OCI-LY7 (cell line): ENCODE data around the gene LMNTD2. TPM values are rescaled to one million over a fixed set of nuclear protein-coding genes. Genes with fewer than 3 reads are reported as not detected.

Experiments used
- BruUV-seq: library from RNA; stranded (reverse); fragments of 400-500 nt; replicated peaks from 2 replicates; lab custom pipeline; 2021; lab: Mats Ljungman, UMichigan
- CTCF ChIA-PET: fragments of 300-600 bp; sonication (Branson Sonifier 250); formaldehyde crosslinking; loops from one replicate; lab custom pipeline; 2022; ENCODE audit warnings: antibody characterized with exemption; ENCODE audit not compliant: unreplicated experiment; lab: Charles Lee
- POLR2A ChIA-PET: fragments of 300-600 bp; sonication (Branson Sonifier 250); formaldehyde crosslinking; loops from one replicate; lab custom pipeline; 2022; ENCODE audit warnings: antibody characterized with exemption; lab: Charles Lee
- DNase-seq: peaks from one replicate; pipeline ENCODE4 v3.0.0-alpha.2; 2015; ENCODE audit warnings: low spot score
- H2AFZ ChIP-seq: fragments of 200-600 bp; sonication (generic), shearing (Covaris generic); 2 replicates; pipeline ENCODE4 v1.6.1; 2014; ENCODE audit warnings: mild to moderate bottlenecking, antibody characterized with exemption, low read length, moderate library complexity
- H3K27ac ChIP-seq: fragments of 200-600 bp; sonication (generic); 2 replicates; pipeline ENCODE4 v1.5.1; 2014; ENCODE audit warnings: mixed run types, low read depth, mild to moderate bottlenecking, moderate library complexity, low read length, inconsistent platforms; ENCODE audit not compliant: poor library complexity, severe bottlenecking
- H3K36me3 ChIP-seq: fragments of 200-600 bp; sonication (generic); 2 replicates; pipeline ENCODE4 v1.6.1; 2014; ENCODE audit warnings: mild to moderate bottlenecking, antibody characterized with exemption, low read length, moderate library complexity, mixed read lengths; ENCODE audit not compliant: insufficient read depth
- H3K4me1 ChIP-seq: fragments of 200-600 bp; sonication (generic); 2 replicates; pipeline ENCODE4 v1.5.1; 2014; ENCODE audit warnings: mild to moderate bottlenecking, low read length; ENCODE audit not compliant: insufficient read depth, poor library complexity, severe bottlenecking
- H3K4me2 ChIP-seq: fragments of 200-600 bp; sonication (generic); 2 replicates; pipeline ENCODE4 v1.6.1; 2014; ENCODE audit warnings: mild to moderate bottlenecking, low read length
- H3K4me3 ChIP-seq: fragments of 200-600 bp; sonication (generic); 2 replicates; pipeline ENCODE4 v1.5.1; 2014; ENCODE audit warnings: mild to moderate bottlenecking, low read depth, low read length; ENCODE audit not compliant: poor library complexity, severe bottlenecking
- H3K79me2 ChIP-seq: fragments of 200-600 bp; sonication (generic); 2 replicates; pipeline ENCODE4 v1.6.1; 2016; ENCODE audit warnings: low read depth, mild to moderate bottlenecking, low read length, moderate library complexity, mixed read lengths; ENCODE audit not compliant: insufficient read depth
- H3K9me2 ChIP-seq: fragments of 200-600 bp; sonication (generic); 2 replicates; pipeline ENCODE4 v1.6.1; 2016; ENCODE audit warnings: mild to moderate bottlenecking, low read length, mixed read lengths; ENCODE audit not compliant: insufficient read depth
- H3K9me3 ChIP-seq: fragments of 200-600 bp; sonication (generic); 2 replicates; pipeline ENCODE4 v1.6.1; 2014; ENCODE audit warnings: mild to moderate bottlenecking, mixed run types, low read length, mixed read lengths
- H4K20me1 ChIP-seq: fragments of 200-600 bp; sonication (generic); 2 replicates; pipeline ENCODE4 v1.6.1; 2014; ENCODE audit warnings: mild to moderate bottlenecking, antibody characterized with exemption, low read length, moderate library complexity, mixed read lengths; ENCODE audit not compliant: insufficient read depth
- EZH2phosphoT487 ChIP-seq: fragments of 200-600 bp; sonication (generic); IDR thresholded peaks from 2 replicates; pipeline ENCODE4 v1.6.1; 2018; ENCODE audit warnings: low read depth, borderline replicate concordance, mild to moderate bottlenecking, mixed run types, antibody characterized with exemption, low read length, moderate library complexity, mixed read lengths
- intact Hi-C: fragments of 100-400 bp; cut with micrococcal nuclease; formaldehyde crosslinking; loops from one replicate; pipeline ENCODE4 v1.10.0; 2022; ENCODE audit not compliant: unreplicated experiment
- total RNA-seq, 2 experiments: library from RNA; depleted of rRNA in 1 of 2; stranded (reverse); fragments of >200 nt in 1 of 2; shearing (Covaris generic) in 1 of 2; gene quantifications; 2 replicates each; pipeline ENCODE4 v1.2.3, GENCODE V29; 2014 to 2022
- TF ChIP-seq, protein P1 (sequence below): fragments of 200-600 bp; sonication (generic); conservative IDR thresholded peaks from 2 replicates; pipeline ENCODE4 v1.5.1; 2014; ENCODE audit warnings: mild to moderate bottlenecking, antibody characterized with exemption, low read length, moderate library complexity, mixed read lengths

LMNTD2 gene
- total RNA-seq, 2 experiments from 2014 or later = 4.7 to 17.7 TPM

GRCh38 chr11:573146-573759 lies 12.7 kb upstream of the LMNTD2 start:
- Histone ChIP-seq H3K79me2 (peaks cover 15% of the 10 kb centered on the region), H3K4me2 (no peak overlapping the region), H3K9me3 (no peaks in the 10 kb centered on the region), H3K4me3 (no peak overlapping the region), H2AFZ (no peak overlapping the region), H3K9me2 (no peaks in the 10 kb centered on the region), H3K36me3 (peaks cover 2% of the 10 kb centered on the region; the same call in 1 of the 2 replicates), H4K20me1 (peaks cover 14% of the 10 kb centered on the region; the same call in 1 of the 2 replicates), H3K27ac (no peak overlapping the region), H3K4me1 (peaks cover 30% of the 10 kb centered on the region)
- TF ChIP-seq EZH2phosphoT487 = no peak
- TF ChIP-seq, protein P1, sequence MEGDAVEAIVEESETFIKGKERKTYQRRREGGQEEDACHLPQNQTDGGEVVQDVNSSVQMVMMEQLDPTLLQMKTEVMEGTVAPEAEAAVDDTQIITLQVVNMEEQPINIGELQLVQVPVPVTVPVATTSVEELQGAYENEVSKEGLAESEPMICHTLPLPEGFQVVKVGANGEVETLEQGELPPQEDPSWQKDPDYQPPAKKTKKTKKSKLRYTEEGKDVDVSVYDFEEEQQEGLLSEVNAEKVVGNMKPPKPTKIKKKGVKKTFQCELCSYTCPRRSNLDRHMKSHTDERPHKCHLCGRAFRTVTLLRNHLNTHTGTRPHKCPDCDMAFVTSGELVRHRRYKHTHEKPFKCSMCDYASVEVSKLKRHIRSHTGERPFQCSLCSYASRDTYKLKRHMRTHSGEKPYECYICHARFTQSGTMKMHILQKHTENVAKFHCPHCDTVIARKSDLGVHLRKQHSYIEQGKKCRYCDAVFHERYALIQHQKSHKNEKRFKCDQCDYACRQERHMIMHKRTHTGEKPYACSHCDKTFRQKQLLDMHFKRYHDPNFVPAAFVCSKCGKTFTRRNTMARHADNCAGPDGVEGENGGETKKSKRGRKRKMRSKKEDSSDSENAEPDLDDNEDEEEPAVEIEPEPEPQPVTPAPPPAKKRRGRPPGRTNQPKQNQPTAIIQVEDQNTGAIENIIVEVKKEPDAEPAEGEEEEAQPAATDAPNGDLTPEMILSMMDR = no peak
- POLR2A ChIA-PET = no interaction called here
- CTCF ChIA-PET = no interaction called here
- intact Hi-C loops = no loop called here
- DNase-seq = no peak
- BruUV-seq = no TSS peak

GRCh38 chr11:571802-572185 lies 11.3 kb upstream of the LMNTD2 start:
- no peak overlapping the region for H2AFZ ChIP-seq

More at GRCh38 chr11:571802-572185, 11.3 kb upstream of the LMNTD2 start:
- H3K4me3 ChIP-seq = no peak overlapping the region
- H3K4me2 ChIP-seq = no peak overlapping the region
- no peaks in the 10 kb centered on the region for H3K9me2 ChIP-seq
- no peaks in the 10 kb centered on the region for H3K36me3 ChIP-seq
- BruUV-seq = no TSS peak
- peaks cover 30% of the 10 kb centered on the region for H3K4me1 ChIP-seq
- no peak for DNase-seq
- intact Hi-C loops = no loop called here
- ChIA-PET CTCF (no interaction called here), POLR2A (no interaction called here)
- H4K20me1 ChIP-seq = no peaks in the 10 kb centered on the region; the same call in 1 of the 2 replicates
- TF ChIP-seq, protein P1 = no peak
- TF ChIP-seq EZH2phosphoT487 = no peak
- no peak overlapping the region for H3K27ac ChIP-seq
- H3K79me2 ChIP-seq = peaks cover under 1% of the 10 kb centered on the region
- H3K9me3 ChIP-seq = no peaks in the 10 kb centered on the region
